Epithelial cell of esophagus (primary cell): ENCODE measurements around the gene DUSP2.
"Not testable (repeated sequence)": the region's sequence is repeated elsewhere in the genome, so short reads cannot be mapped to it uniquely, and the experiment has no call there.

Experiments
- DNase-seq: peaks from one replicate; pipeline ENCODE4 v3.0.0; 2010; ENCODE audit warnings: low read depth
- H3K4me3 ChIP-seq: 2 replicates; pipeline ENCODE4 v1.5.1; 2011; ENCODE audit warnings: mild to moderate bottlenecking, low read length, control low read depth
- TF ChIP-seq, protein P1 (sequence below): IDR thresholded peaks from 2 replicates; pipeline ENCODE4 v1.5.1; 2011; ENCODE audit warnings: low read depth, mild to moderate bottlenecking, low read length, control low read depth, inconsistent platforms; ENCODE audit not compliant: insufficient read depth; ENCODE audit errors: missing control alignments

DUSP2 gene

DNA sequence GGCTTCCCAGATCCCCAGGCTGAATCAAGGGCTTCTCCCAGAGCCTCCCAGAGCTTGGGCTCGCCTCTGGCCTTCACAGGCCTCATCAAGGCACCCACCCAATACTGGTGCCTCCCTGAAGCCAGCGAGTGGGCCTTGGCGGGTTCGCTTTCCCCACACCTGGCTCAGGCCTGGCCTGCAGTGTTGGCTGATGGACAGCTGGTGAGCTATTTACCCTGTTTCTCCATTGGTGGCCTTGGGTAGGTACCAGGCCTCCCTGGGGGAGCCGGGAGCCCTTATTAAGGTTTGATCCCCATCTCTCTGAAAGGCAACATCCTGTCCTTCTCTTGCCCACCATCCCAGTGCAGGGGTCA is 18.2 kb upstream of the DUSP2 start:
- TF ChIP-seq, protein P1, sequence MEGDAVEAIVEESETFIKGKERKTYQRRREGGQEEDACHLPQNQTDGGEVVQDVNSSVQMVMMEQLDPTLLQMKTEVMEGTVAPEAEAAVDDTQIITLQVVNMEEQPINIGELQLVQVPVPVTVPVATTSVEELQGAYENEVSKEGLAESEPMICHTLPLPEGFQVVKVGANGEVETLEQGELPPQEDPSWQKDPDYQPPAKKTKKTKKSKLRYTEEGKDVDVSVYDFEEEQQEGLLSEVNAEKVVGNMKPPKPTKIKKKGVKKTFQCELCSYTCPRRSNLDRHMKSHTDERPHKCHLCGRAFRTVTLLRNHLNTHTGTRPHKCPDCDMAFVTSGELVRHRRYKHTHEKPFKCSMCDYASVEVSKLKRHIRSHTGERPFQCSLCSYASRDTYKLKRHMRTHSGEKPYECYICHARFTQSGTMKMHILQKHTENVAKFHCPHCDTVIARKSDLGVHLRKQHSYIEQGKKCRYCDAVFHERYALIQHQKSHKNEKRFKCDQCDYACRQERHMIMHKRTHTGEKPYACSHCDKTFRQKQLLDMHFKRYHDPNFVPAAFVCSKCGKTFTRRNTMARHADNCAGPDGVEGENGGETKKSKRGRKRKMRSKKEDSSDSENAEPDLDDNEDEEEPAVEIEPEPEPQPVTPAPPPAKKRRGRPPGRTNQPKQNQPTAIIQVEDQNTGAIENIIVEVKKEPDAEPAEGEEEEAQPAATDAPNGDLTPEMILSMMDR, result no peak
- no peak overlapping the region for H3K4me3 ChIP-seq
- no peak for DNase-seq

DNA sequence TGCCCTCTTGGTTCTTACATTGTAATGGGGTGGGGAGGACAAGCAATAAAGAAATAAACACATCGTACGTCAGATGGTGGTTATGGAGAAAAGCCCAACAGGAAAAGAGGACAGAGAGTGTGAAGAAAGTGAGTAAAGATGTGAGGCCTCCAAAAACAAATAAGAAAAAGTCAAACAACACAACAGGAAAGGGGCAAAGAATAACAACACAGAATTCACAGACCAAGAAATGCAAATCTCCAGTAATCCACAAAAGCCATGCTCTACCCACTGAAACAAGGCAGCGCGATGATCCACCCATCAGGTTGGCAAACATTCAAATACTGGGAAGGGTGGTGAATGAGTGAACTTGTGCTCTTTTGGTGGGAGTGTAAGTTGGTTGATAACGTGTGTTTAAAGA is 16.7 kb upstream of the DUSP2 start:
- H3K4me3 ChIP-seq, result no peak overlapping the region
- DNase-seq, result no peak
- TF ChIP-seq, protein P1, result no peak

GRCh38 chr2:96160366-96160765 is 15.1 kb upstream of the DUSP2 start:
- not testable (repeated sequence) for DNase-seq, H3K4me3 ChIP-seq

- TF ChIP-seq, protein P1, result no peak
- DNase-seq, result no peak
- H3K4me3 ChIP-seq, result no peak overlapping the region
Measured at GRCh38 chr2:96159084-96159830, 14.0 kb upstream of the DUSP2 start.

GRCh38 chr2:96158554-96158940 is 13.3 kb upstream of the DUSP2 start:
- TF ChIP-seq, protein P1, result no peak
- DNase-seq, result no peak
- H3K4me3 ChIP-seq, result no peak overlapping the region

- no peak for DNase-seq
- TF ChIP-seq, protein P1, result no peak
- H3K4me3 ChIP-seq, result no peak overlapping the region
Measured at GRCh38 chr2:96157649-96158553, 12.7 kb upstream of the DUSP2 start.

DNA sequence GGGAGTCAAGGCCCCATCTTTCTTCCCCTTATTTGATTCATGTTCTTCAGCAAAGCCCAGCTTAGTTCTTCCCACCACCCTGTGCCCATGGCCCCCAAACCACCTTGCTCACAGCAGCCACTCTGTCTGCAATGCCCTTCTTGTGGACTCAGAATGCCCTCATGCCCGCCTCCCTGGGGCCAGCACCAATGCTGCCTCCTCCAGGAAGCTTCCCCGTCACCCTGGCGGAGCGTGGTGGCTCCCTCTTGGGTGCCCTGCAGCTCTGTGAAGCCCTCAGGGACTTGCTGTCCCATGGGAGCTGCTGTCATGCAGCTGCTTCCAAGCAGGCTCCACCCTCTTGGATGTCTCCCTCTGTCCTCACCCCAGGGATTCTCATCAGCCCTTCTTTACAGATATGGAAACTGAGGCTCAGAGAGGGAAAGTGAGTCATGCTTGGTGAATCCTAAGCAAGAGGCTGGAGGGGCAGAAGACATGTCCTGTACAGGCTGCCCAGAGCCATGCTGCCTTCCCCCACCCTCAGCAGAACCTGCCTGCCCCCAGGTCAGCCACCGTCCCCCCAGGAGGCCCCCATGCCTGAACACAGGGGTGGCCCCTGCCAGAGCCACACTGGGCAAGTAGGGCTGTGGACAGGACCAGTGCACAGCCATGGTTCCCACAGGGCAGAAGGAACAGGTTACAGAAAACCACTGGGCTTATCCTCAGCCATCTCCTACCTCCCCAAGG is 11.8 kb upstream of the DUSP2 start:
- TF ChIP-seq, protein P1, result no peak
- no peak for DNase-seq
- no peak overlapping the region for H3K4me3 ChIP-seq
